Adrenal gland (tissue), 5 donors: ENCODE data around the gene NEURL2.

Experiments used
- CTCF ChIP-seq, 6 experiments: fragments of 450-650 bp in 4 of 6; fragments of 200-600 bp in 2 of 6; sonication (generic) in 1 of 6; IDR thresholded peaks; 1 replicate in 5 of 6; 2 replicates in 1 of 6; pipeline versions ENCODE4 v1.5.1 to v1.8.0; 2016 to 2021; ENCODE audit warnings: antibody characterized with exemption in 6 of 6, mild to moderate bottlenecking in 2 of 6, moderate library complexity in 1 of 6
- POLR2A ChIP-seq, 2 donors: fragments of 450-650 bp; IDR thresholded peaks; one replicate each; pipeline ENCODE4 v1.6.1; 2017; ENCODE audit warnings: antibody characterized with exemption in 2 of 2, mild to moderate bottlenecking in 2 of 2, moderate library complexity in 1 of 2
- donor health status: DM: no; HTN: no; CAD: no.

GRCh38 chr20:45841407-45842129, 49.4 kb downstream of the NEURL2 start:
- TF ChIP-seq CTCF (IDR thresholded peaks at IDR 0.05) (no peak), POLR2A (IDR thresholded peaks at IDR 0.05) (no peak)
